Measurements from ENCODE around the gene TEFM.
A peak's percentile ranks its signal among the peaks of the same experiment; 100 is the strongest.
"Not testable (repeated sequence)": the region's sequence is repeated elsewhere in the genome, so short reads cannot be mapped to it uniquely, and the experiment has no call there.

Gene TEFM

DNA sequence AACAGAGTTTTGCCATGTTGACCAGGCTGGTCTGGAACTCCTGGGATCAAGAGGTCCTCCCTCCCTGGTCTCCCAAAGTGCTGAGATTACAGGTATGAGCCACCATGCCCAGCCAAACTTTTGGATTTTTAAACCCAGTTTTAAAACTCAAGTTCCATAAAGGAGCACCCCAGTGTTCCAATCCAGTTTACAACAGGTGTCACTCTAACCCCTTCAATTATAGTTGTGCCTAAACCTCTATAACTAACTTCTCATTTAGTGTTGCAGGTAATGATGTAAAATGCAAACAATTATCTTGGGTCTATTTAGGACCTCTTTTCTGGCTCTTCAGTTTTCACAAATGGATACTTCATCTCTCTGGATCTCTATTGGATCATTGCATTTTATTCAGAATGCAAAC lies 7.9 kb upstream of the TEFM start:
- Histone ChIP-seq H2AFZ (ENCODE audit: low read depth, low read length, severe bottlenecking) (no peak overlapping the region), H3K9me2 (replicated peaks; ENCODE audit: insufficient read depth, low read length) (no peaks in the 10 kb centered on the region), H3K4me2 (ENCODE audit: low read depth, low read length, poor library complexity, severe bottlenecking) (no peak overlapping the region), H3K9me3 (ENCODE audit: insufficient read depth, low read length) (no peaks in the 10 kb centered on the region), H3K9ac (ENCODE audit: low read length) (no peak overlapping the region), H3K79me2 (ENCODE audit: insufficient read depth, low read length) (no peaks in the 10 kb centered on the region), H3F3A (ENCODE audit: insufficient read depth) (peaks cover 4% of the 10 kb centered on the region; the same call in 1 of the 2 replicates), H3K4me3 (ENCODE audit: insufficient read depth, low read length, poor library complexity, severe bottlenecking) (no peak overlapping the region), H3K27me3 (ENCODE audit: low read length) (no peaks in the 10 kb centered on the region), H3K27ac (ENCODE audit: low read depth, low read length) (no peak overlapping the region), H4K20me1 (ENCODE audit: low read depth, low read length) (no peaks in the 10 kb centered on the region), H3K36me3 (ENCODE audit: low read length) (no peaks in the 10 kb centered on the region)
- TF ChIP-seq EZH2phosphoT487 (conservative IDR thresholded peaks at IDR 0.05; ENCODE audit: low read length) = no peak
- TF ChIP-seq, protein P1, sequence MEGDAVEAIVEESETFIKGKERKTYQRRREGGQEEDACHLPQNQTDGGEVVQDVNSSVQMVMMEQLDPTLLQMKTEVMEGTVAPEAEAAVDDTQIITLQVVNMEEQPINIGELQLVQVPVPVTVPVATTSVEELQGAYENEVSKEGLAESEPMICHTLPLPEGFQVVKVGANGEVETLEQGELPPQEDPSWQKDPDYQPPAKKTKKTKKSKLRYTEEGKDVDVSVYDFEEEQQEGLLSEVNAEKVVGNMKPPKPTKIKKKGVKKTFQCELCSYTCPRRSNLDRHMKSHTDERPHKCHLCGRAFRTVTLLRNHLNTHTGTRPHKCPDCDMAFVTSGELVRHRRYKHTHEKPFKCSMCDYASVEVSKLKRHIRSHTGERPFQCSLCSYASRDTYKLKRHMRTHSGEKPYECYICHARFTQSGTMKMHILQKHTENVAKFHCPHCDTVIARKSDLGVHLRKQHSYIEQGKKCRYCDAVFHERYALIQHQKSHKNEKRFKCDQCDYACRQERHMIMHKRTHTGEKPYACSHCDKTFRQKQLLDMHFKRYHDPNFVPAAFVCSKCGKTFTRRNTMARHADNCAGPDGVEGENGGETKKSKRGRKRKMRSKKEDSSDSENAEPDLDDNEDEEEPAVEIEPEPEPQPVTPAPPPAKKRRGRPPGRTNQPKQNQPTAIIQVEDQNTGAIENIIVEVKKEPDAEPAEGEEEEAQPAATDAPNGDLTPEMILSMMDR (IDR thresholded peaks at IDR 0.05; ENCODE audit: insufficient read depth, low read length, poor library complexity, severe bottlenecking) = no peak

DNA sequence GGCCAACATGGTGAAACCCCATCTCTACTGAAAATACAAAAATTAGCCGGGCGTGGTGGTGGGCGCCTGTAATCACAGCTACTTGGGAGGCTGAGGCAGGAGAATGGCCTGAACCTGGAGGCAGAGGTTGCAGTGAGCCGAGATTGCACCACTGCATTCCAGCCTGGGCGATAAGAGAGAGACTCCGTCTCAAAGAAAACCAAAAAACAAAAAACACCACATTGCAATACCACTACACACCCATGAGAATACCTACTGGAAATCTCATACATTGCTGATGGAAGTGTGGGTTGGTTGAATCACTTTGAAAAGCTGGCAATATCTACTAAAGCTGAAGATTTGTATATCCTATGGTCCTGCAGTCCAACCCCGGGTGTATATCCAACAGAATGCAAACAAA lies 4.1 kb upstream of the TEFM start:
- H3K9me3 ChIP-seq (ENCODE audit: insufficient read depth, low read length); H3K9me2 ChIP-seq (replicated peaks; ENCODE audit: insufficient read depth, low read length); H3K4me2 ChIP-seq (ENCODE audit: low read depth, low read length, poor library complexity, severe bottlenecking); H3K79me2 ChIP-seq (ENCODE audit: insufficient read depth, low read length); H3K36me3 ChIP-seq (ENCODE audit: low read length); H2AFZ ChIP-seq (ENCODE audit: low read depth, low read length, severe bottlenecking); H3F3A ChIP-seq (ENCODE audit: insufficient read depth); H4K20me1 ChIP-seq (ENCODE audit: low read depth, low read length); H3K4me3 ChIP-seq (ENCODE audit: insufficient read depth, low read length, poor library complexity, severe bottlenecking); H3K9ac ChIP-seq (ENCODE audit: low read length); H3K27ac ChIP-seq (ENCODE audit: low read depth, low read length); H3K27me3 ChIP-seq (ENCODE audit: low read length): not testable (repeated sequence)

GRCh38 chr17:30908717-30909420 lies 2.8 kb upstream of the TEFM start:
- H4K20me1 ChIP-seq (ENCODE audit: low read depth, low read length) = no peaks in the 10 kb centered on the region
- peaks cover 19% of the 10 kb centered on the region for H3K79me2 ChIP-seq (ENCODE audit: insufficient read depth, low read length)
- no peaks in the 10 kb centered on the region for H3K36me3 ChIP-seq (ENCODE audit: low read length)
- no peaks in the 10 kb centered on the region for H3K9me3 ChIP-seq (ENCODE audit: insufficient read depth, low read length)
- no peaks in the 10 kb centered on the region for H3K9me2 ChIP-seq (replicated peaks; ENCODE audit: insufficient read depth, low read length)
- no peak overlapping the region for H3K4me2 ChIP-seq (ENCODE audit: low read depth, low read length, poor library complexity, severe bottlenecking)
- no peak for TF ChIP-seq EZH2phosphoT487 (conservative IDR thresholded peaks at IDR 0.05; ENCODE audit: low read length)
- H3K9ac ChIP-seq (ENCODE audit: low read length) = no peak overlapping the region
- H2AFZ ChIP-seq (ENCODE audit: low read depth, low read length, severe bottlenecking) = no peak overlapping the region
- H3F3A ChIP-seq (ENCODE audit: insufficient read depth) = peaks cover 10% of the 10 kb centered on the region; the same call in 1 of the 2 replicates
- H3K27ac ChIP-seq (ENCODE audit: low read depth, low read length) = no peak overlapping the region
- H3K27me3 ChIP-seq (ENCODE audit: low read length) = no peaks in the 10 kb centered on the region
- H3K4me3 ChIP-seq (ENCODE audit: insufficient read depth, low read length, poor library complexity, severe bottlenecking) = no peak overlapping the region

DNA sequence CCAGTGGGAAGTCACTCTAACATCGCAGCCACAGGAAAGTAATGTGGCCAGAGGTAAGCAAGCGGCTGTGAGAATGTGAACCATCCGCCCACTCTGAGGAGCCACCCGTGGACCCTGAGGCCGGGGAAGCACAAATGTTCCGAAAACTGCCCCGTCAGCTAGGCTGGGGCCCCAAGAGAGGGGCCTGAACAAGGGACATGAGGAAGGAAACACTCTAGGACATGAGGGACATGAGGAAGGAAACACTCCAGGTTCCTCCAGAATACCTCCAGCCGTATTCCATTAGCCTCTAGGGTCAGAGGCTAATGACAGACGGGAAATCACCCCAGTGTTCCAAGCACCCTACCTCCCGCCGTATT lies 317 bp downstream of the TEFM start:
- Histone ChIP-seq H3K4me2 (ENCODE audit: low read depth, low read length, poor library complexity, severe bottlenecking) (peak overlapping the region; percentile 86), H3K27me3 (ENCODE audit: low read length) (no peaks in the 10 kb centered on the region), H3K79me2 (ENCODE audit: insufficient read depth, low read length) (peaks cover 26% of the 10 kb centered on the region), H2AFZ (ENCODE audit: low read depth, low read length, severe bottlenecking) (peak overlapping the region; percentile 43), H4K20me1 (ENCODE audit: low read depth, low read length) (no peaks in the 10 kb centered on the region), H3K9ac (ENCODE audit: low read length) (peak overlapping the region; percentile 88), H3K27ac (ENCODE audit: low read depth, low read length) (no peak overlapping the region), H3K9me2 (replicated peaks; ENCODE audit: insufficient read depth, low read length) (no peaks in the 10 kb centered on the region), H3K9me3 (ENCODE audit: insufficient read depth, low read length) (no peaks in the 10 kb centered on the region), H3F3A (ENCODE audit: insufficient read depth) (peaks cover 27% of the 10 kb centered on the region), H3K4me3 (ENCODE audit: insufficient read depth, low read length, poor library complexity, severe bottlenecking) (peak overlapping the region; percentile 79), H3K36me3 (ENCODE audit: low read length) (0 out of 2 replicates have a peak, but pooled peaks cover 3% of the 10 kb centered on the region)
- TF ChIP-seq, protein P1 (IDR thresholded peaks at IDR 0.05; ENCODE audit: insufficient read depth, low read length, poor library complexity, severe bottlenecking) = no peak
- TF ChIP-seq EZH2phosphoT487 (conservative IDR thresholded peaks at IDR 0.05; ENCODE audit: low read length) = no peak

Data from SU-DHL-6 (cell line).